HG03108 (cell line): ENCODE data around the gene CCNG1.
A peak's percentile ranks its signal among the peaks of the same experiment; 100 is the strongest.
"Not testable (repeated sequence)": the region's sequence is repeated elsewhere in the genome, so short reads cannot be mapped to it uniquely, and the experiment has no call there.

Source experiments
- ATAC-seq: cut with Tn5 transposase; IDR thresholded peaks from one replicate; pipeline ENCODE4 v1.9.1; 2021; ENCODE audit warnings: moderate library complexity; ENCODE audit not compliant: unreplicated experiment

The CCNG1 gene

GRCh38 chr5:163437309-163438182 is at the start of gene CCNG1:
Gene CCNG1 (plus strand): TSS chr5:163437595. CDS start chr5:163439257, 1,662 bp downstream.
- peak; percentile 97 for ATAC-seq

- no peak for ATAC-seq
Measured at GRCh38 chr5:163395792-163396191, 41.6 kb upstream of the CCNG1 start.

GRCh38 chr5:163396818-163397340 is 40.5 kb upstream of the CCNG1 start:
- ATAC-seq = not testable (repeated sequence)

GRCh38 chr5:163397354-163397753 is 40.0 kb upstream of the CCNG1 start:
- no peak for ATAC-seq

- no peak for ATAC-seq
Measured at GRCh38 chr5:163399923-163400322, 37.5 kb upstream of the CCNG1 start.

GRCh38 chr5:163401271-163401670 is 36.1 kb upstream of the CCNG1 start:
- no peak for ATAC-seq

- no peak for ATAC-seq
Measured at GRCh38 chr5:163402007-163402406, 35.4 kb upstream of the CCNG1 start.

GRCh38 chr5:163404364-163405173 is 32.8 kb upstream of the CCNG1 start:
- no peak for ATAC-seq

- peak; percentile 72 for ATAC-seq
Measured at GRCh38 chr5:163407034-163407655, 30.2 kb upstream of the CCNG1 start.

GRCh38 chr5:163408311-163408923 is 29.0 kb upstream of the CCNG1 start:
- ATAC-seq = peak; percentile 71

GRCh38 chr5:163409384-163409783 is 28.0 kb upstream of the CCNG1 start:
- ATAC-seq = no peak

- no peak for ATAC-seq
Measured at GRCh38 chr5:163410505-163410904, 26.9 kb upstream of the CCNG1 start.

GRCh38 chr5:163415673-163416072 is 21.7 kb upstream of the CCNG1 start:
- not testable (repeated sequence) for ATAC-seq

- no peak for ATAC-seq
Measured at GRCh38 chr5:163424836-163425235, 12.6 kb upstream of the CCNG1 start.

GRCh38 chr5:163426128-163426527 is 11.3 kb upstream of the CCNG1 start:
- not testable (repeated sequence) for ATAC-seq

GRCh38 chr5:163432544-163432943 is 4.9 kb upstream of the CCNG1 start:
- no peak for ATAC-seq

GRCh38 chr5:163433271-163433670 is 4.1 kb upstream of the CCNG1 start:
- ATAC-seq = no peak

- no peak for ATAC-seq
Measured at GRCh38 chr5:163434401-163434866, 3.0 kb upstream of the CCNG1 start.

GRCh38 chr5:163436515-163436914 is 880 bp upstream of the CCNG1 start:
- ATAC-seq = no peak

- no peak for ATAC-seq
Measured at GRCh38 chr5:163437011-163437308, 435 bp upstream of the CCNG1 start.

- ATAC-seq = no peak
Measured at GRCh38 chr5:163439092-163439425, 1.7 kb downstream of the CCNG1 start.
